ENCODE results near the gene NRXN3. TPM values are rescaled to one million over a fixed set of nuclear protein-coding genes. Genes with fewer than 3 reads are reported as not detected.

NRXN3 gene
- total RNA-seq, 2 experiments from 2014 or later, result not detected

- no TSS peak for BruUV-seq (replicated peaks)
- H3K4me1 ChIP-seq (ENCODE audit: insufficient read depth, low read length, poor library complexity, severe bottlenecking), result no peaks in the 10 kb centered on the region
- H3K79me2 ChIP-seq (ENCODE audit: insufficient read depth, low read depth, low read length), result no peaks in the 10 kb centered on the region
- no peak overlapping the region for H3K4me3 ChIP-seq (ENCODE audit: low read depth, low read length, poor library complexity, severe bottlenecking)
- H3K9me3 ChIP-seq (ENCODE audit: low read length), result no peaks in the 10 kb centered on the region
- no peak overlapping the region for H3K4me2 ChIP-seq (ENCODE audit: low read length)
- H3K27ac ChIP-seq (ENCODE audit: low read depth, low read length, poor library complexity, severe bottlenecking), result no peak overlapping the region
- no peaks in the 10 kb centered on the region for H3K9me2 ChIP-seq (ENCODE audit: insufficient read depth, low read length)
- ChIA-PET POLR2A (no interaction called here), CTCF (ENCODE audit: unreplicated experiment) (no interaction called here)
- intact Hi-C loops (cut with micrococcal nuclease; ENCODE audit: unreplicated experiment), result no loop called here
- no peaks in the 10 kb centered on the region for H3K36me3 ChIP-seq (ENCODE audit: insufficient read depth, low read length)
- no peak for DNase-seq (ENCODE audit: low spot score)
- H2AFZ ChIP-seq (ENCODE audit: low read length), result no peak overlapping the region
- H4K20me1 ChIP-seq (ENCODE audit: insufficient read depth, low read length), result no peaks in the 10 kb centered on the region
- TF ChIP-seq CTCF (conservative IDR thresholded peaks at IDR 0.05; ENCODE audit: low read length), result no peak
- TF ChIP-seq EZH2phosphoT487 (IDR thresholded peaks at IDR 0.05; ENCODE audit: borderline replicate concordance, low read depth, low read length), result no peak
These were observed 73.0 kb downstream of the NRXN3 start for GRCh38 chr14:78243187-78243586.

GRCh38 chr14:78245238-78245637 is 75.1 kb downstream of the NRXN3 start:
- no peaks in the 10 kb centered on the region for H3K4me1 ChIP-seq (ENCODE audit: insufficient read depth, low read length, poor library complexity, severe bottlenecking)
- H4K20me1 ChIP-seq (ENCODE audit: insufficient read depth, low read length), result no peaks in the 10 kb centered on the region
- TF ChIP-seq EZH2phosphoT487 (IDR thresholded peaks at IDR 0.05; ENCODE audit: borderline replicate concordance, low read depth, low read length), result no peak
- no peak overlapping the region for H2AFZ ChIP-seq (ENCODE audit: low read length)
- intact Hi-C loops (cut with micrococcal nuclease; ENCODE audit: unreplicated experiment), result no loop called here
- no peak overlapping the region for H3K27ac ChIP-seq (ENCODE audit: low read depth, low read length, poor library complexity, severe bottlenecking)
- no peaks in the 10 kb centered on the region for H3K36me3 ChIP-seq (ENCODE audit: insufficient read depth, low read length)
- H3K9me2 ChIP-seq (ENCODE audit: insufficient read depth, low read length), result no peaks in the 10 kb centered on the region
- no peaks in the 10 kb centered on the region for H3K79me2 ChIP-seq (ENCODE audit: insufficient read depth, low read depth, low read length)
- POLR2A ChIA-PET, result interaction anchor here (1.3 kb wide), 1 partner anchor 14 kb away, joined by 4 read pairs; no protein-coding TSS in a partner anchor
- H3K9me3 ChIP-seq (ENCODE audit: low read length), result no peaks in the 10 kb centered on the region
- no peak overlapping the region for H3K4me3 ChIP-seq (ENCODE audit: low read depth, low read length, poor library complexity, severe bottlenecking)
- DNase-seq (ENCODE audit: low spot score), result no peak
- H3K4me2 ChIP-seq (ENCODE audit: low read length), result no peak overlapping the region
- CTCF ChIA-PET (ENCODE audit: unreplicated experiment), result no interaction called here
- BruUV-seq (replicated peaks), result no TSS peak

- BruUV-seq (replicated peaks), result no TSS peak
- Histone ChIP-seq H3K4me1 (ENCODE audit: insufficient read depth, low read length, poor library complexity, severe bottlenecking) (no peaks in the 10 kb centered on the region), H3K4me2 (ENCODE audit: low read length) (no peak overlapping the region), H3K79me2 (ENCODE audit: insufficient read depth, low read depth, low read length) (no peaks in the 10 kb centered on the region), H4K20me1 (ENCODE audit: insufficient read depth, low read length) (no peaks in the 10 kb centered on the region), H3K9me2 (ENCODE audit: insufficient read depth, low read length) (no peaks in the 10 kb centered on the region), H3K27ac (ENCODE audit: low read depth, low read length, poor library complexity, severe bottlenecking) (no peak overlapping the region), H3K36me3 (ENCODE audit: insufficient read depth, low read length) (no peaks in the 10 kb centered on the region), H3K4me3 (ENCODE audit: low read depth, low read length, poor library complexity, severe bottlenecking) (no peak overlapping the region), H2AFZ (ENCODE audit: low read length) (no peak overlapping the region), H3K9me3 (ENCODE audit: low read length) (no peaks in the 10 kb centered on the region)
- ChIA-PET POLR2A (no interaction called here), CTCF (ENCODE audit: unreplicated experiment) (no interaction called here)
- no peak for DNase-seq (ENCODE audit: low spot score)
- intact Hi-C loops (cut with micrococcal nuclease; ENCODE audit: unreplicated experiment), result no loop called here
- TF ChIP-seq CTCF (conservative IDR thresholded peaks at IDR 0.05; ENCODE audit: low read length), result no peak
- TF ChIP-seq EZH2phosphoT487 (IDR thresholded peaks at IDR 0.05; ENCODE audit: borderline replicate concordance, low read depth, low read length), result no peak
These were observed 78.4 kb downstream of the NRXN3 start for GRCh38 chr14:78248501-78249090.
